Adipocyte (in vitro differentiated cells): ENCODE measurements around the gene ZNF83.
"Not testable (repeated sequence)": the region's sequence is repeated elsewhere in the genome, so short reads cannot be mapped to it uniquely, and the experiment has no call there.

Source experiments
- DNase-seq: peaks from one replicate; pipeline ENCODE4 v3.0.0-alpha.2; 2015; ENCODE audit warnings: low read depth
- H3K27me3 ChIP-seq: replicated peaks from 2 replicates; pipeline ENCODE4 v1.7.0; 2013; ENCODE audit warnings: mild to moderate bottlenecking, low read length, moderate library complexity; ENCODE audit not compliant: control insufficient read depth, insufficient read depth
- H3K36me3 ChIP-seq: 2 replicates; pipeline ENCODE4 v1.7.0; 2013; ENCODE audit warnings: low read length, mild to moderate bottlenecking, moderate library complexity; ENCODE audit not compliant: control insufficient read depth, insufficient read depth, severe bottlenecking
- H3K4me1 ChIP-seq: 2 replicates; pipeline ENCODE4 v1.7.0; 2013; ENCODE audit warnings: mild to moderate bottlenecking, low read length, moderate library complexity; ENCODE audit not compliant: control insufficient read depth, insufficient read depth
- H3K4me3 ChIP-seq: 2 replicates; pipeline ENCODE4 v1.7.0; 2013; ENCODE audit warnings: mild to moderate bottlenecking, low read length, moderate library complexity
- H3K9ac ChIP-seq: 2 replicates; pipeline ENCODE4 v1.7.0; 2013; ENCODE audit warnings: mild to moderate bottlenecking, low read length, moderate library complexity
- H3K9me3 ChIP-seq: 2 replicates; pipeline ENCODE4 v1.7.0; 2013; ENCODE audit warnings: mild to moderate bottlenecking, low read length, moderate library complexity; ENCODE audit not compliant: control insufficient read depth

ZNF83 gene

DNA sequence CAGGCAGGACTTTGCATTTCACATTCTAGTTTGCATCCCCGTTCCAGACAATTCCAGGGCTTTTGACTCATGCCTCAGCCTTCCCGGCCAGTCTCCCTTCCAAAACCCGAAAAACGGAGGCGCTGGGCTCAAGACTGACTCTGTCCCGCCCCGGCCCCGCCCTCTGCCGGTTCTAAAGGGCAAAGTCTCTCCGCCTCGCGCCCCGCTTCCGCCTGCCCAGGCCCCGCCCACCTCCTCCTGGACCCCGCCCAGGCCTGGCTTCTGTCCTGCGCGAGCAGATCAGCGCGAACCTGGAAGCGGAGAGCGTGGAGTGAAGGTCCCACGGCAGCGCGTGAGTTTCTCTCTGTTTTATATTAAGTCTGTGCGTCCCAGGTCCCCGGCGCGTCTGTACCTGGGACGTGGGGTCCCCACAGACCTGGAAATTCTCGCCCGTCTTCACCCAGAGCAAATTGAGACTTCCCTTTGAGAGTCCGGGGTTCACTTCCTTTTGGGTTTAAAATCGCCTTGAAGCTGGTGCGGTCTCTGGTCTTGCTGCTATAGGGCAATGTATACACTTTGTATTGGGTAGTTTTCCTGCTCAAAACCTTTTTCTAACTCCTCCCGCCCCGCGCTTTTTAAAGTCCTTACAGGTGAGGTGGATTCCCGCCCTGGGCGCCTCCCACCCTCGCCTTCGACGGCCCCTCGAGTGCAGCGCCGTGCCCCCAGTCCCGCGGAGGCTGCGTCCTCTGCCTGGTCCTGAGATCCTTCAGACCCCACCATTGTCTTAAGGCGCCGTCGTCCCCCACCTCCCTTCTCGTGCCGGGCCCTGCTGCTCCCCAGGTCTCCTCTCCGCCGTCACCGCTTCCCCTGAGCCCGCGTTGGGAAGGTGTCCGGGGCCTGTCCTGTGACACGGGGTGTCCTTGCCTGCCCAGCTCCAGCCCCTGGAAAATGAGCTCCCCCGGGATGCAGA lies 36.9 kb downstream of the ZNF83 start:
- Histone ChIP-seq H3K4me3 (peak overlapping the region; percentile 85), H3K27me3 (no peaks in the 10 kb centered on the region), H3K4me1 (peaks cover 10% of the 10 kb centered on the region), H3K36me3 (peaks cover 4% of the 10 kb centered on the region), H3K9ac (peak overlapping the region; percentile 74), H3K9me3 (peaks cover 9% of the 10 kb centered on the region)
- peak; percentile 98 for DNase-seq

- peaks cover 10% of the 10 kb centered on the region for H3K4me1 ChIP-seq
- peaks cover 11% of the 10 kb centered on the region for H3K36me3 ChIP-seq
- no peaks in the 10 kb centered on the region for H3K27me3 ChIP-seq
- H3K9ac ChIP-seq: peak overlapping the region; percentile 71
- DNase-seq: no peak
- H3K4me3 ChIP-seq: peak overlapping the region; percentile 85
- H3K9me3 ChIP-seq: peaks cover 16% of the 10 kb centered on the region
These were observed 37.5 kb downstream of the ZNF83 start for GRCh38 chr19:52600639-52601024.

- Histone ChIP-seq H3K9ac (no peak overlapping the region), H3K9me3 (peaks cover 17% of the 10 kb centered on the region), H3K4me1 (peaks cover 10% of the 10 kb centered on the region), H3K4me3 (no peak overlapping the region), H3K27me3 (no peaks in the 10 kb centered on the region), H3K36me3 (peaks cover 14% of the 10 kb centered on the region)
- no peak for DNase-seq
These were observed 38.9 kb downstream of the ZNF83 start for GRCh38 chr19:52599241-52599640.

GRCh38 chr19:52593441-52593840 lies 44.7 kb downstream of the ZNF83 start:
- H3K9ac ChIP-seq, H3K4me3 ChIP-seq, H3K27me3 ChIP-seq, DNase-seq, H3K4me1 ChIP-seq: not testable (repeated sequence)
- Histone ChIP-seq H3K36me3 (peaks cover 20% of the 10 kb centered on the region), H3K9me3 (peaks cover 17% of the 10 kb centered on the region)

DNA sequence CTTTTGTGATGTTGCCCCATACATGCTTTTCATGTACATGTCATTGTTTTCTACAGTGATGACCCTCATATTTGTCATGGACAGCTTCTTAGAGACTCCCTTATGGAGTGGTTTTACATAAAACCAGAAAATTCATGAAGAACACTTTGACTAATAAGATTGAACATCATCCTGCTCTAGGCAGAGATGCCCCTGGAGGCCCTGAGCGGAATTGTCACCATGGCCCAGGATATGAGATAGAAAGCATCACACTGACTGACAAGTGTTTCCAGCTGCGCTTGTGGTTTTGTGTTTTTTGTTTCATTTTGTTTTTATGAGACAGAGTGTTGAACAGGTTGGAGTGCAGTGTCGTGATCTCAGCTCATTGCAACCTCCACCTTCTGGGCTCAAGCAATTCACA lies 45.9 kb downstream of the ZNF83 start:
- no peak for DNase-seq
- H3K9me3 ChIP-seq: peaks cover 17% of the 10 kb centered on the region

GRCh38 chr19:52590728-52591127 lies 47.4 kb downstream of the ZNF83 start:
- no peaks in the 10 kb centered on the region for H3K27me3 ChIP-seq
- DNase-seq: no peak
- H3K9me3 ChIP-seq: peaks cover 2% of the 10 kb centered on the region
- no peak overlapping the region for H3K4me3 ChIP-seq
- H3K9ac ChIP-seq: no peak overlapping the region
- peaks cover 10% of the 10 kb centered on the region for H3K36me3 ChIP-seq
- no peaks in the 10 kb centered on the region for H3K4me1 ChIP-seq

More for the DNA sequence above, 45.9 kb downstream of the ZNF83 start:
- Histone ChIP-seq H3K4me3 (no peak overlapping the region), H3K27me3 (no peaks in the 10 kb centered on the region), H3K9ac (no peak overlapping the region), H3K4me1 (no peaks in the 10 kb centered on the region), H3K36me3 (peaks cover 20% of the 10 kb centered on the region)

- peaks cover 18% of the 10 kb centered on the region for H3K9me3 ChIP-seq
- H3K9ac ChIP-seq: no peak overlapping the region
- no peaks in the 10 kb centered on the region for H3K27me3 ChIP-seq
- H3K4me3 ChIP-seq: no peak overlapping the region
- H3K36me3 ChIP-seq: peaks cover 35% of the 10 kb centered on the region
- no peaks in the 10 kb centered on the region for H3K4me1 ChIP-seq
- DNase-seq: no peak
These were observed 52.6 kb downstream of the ZNF83 start for GRCh38 chr19:52585604-52586003.

DNA sequence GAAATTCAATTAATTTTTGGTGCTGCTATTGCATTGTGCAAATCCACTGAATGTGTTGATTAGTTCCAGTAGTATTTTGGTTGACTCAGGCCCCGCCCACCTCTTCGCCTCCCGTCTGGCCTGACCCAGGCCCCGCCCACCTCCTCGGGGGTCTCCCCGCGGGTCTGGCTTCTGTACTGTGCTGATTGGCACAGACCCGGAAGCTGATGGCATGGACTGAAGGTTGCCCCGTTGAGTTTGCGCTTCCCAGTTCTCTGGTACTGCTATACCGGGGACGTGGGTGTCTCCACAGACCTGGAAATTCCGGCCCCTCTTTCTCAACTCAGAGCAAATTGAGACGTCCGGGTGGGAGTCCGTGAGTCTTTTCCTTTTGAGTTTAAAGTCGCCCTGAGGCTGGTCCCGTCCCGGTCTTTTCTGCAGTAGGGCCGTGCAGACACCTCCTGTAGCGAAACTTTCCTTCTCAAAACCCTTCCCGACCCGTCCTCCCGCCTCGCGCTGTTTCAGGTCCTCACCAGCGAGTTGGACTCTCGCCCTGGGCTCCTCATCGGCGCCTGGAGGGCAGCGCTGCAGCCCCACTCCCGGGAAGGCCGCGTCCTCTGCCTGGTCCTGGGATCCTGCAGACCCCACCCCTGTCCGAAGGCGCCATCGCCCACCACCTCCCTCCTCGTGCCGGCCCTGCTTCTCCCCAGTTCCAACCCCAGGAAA lies 53.3 kb downstream of the ZNF83 start:
- Histone ChIP-seq H3K9me3 (peaks cover 18% of the 10 kb centered on the region), H3K4me1 (no peaks in the 10 kb centered on the region), H3K27me3 (no peaks in the 10 kb centered on the region), H3K9ac (peak overlapping the region; percentile 29), H3K36me3 (peaks cover 40% of the 10 kb centered on the region), H3K4me3 (peak overlapping the region; percentile 73)
- DNase-seq: no peak

GRCh38 chr19:52570000-52570861 lies 67.9 kb downstream of the ZNF83 start, which contains the start of gene ZNF701:
TSS of gene ZNF701 (plus strand) at chr19:52570287. CDS start at chr19:52574148, 3,861 bp downstream.
- Histone ChIP-seq H3K4me3 (peak within 1 kb of the TSS; percentile 95), H3K27me3 (no peaks in the 10 kb centered on the region), H3K9ac (peak within 1 kb of the TSS; percentile 94), H3K36me3 (peaks cover 25% of the 10 kb centered on the region), H3K4me1 (peaks cover 10% of the 10 kb centered on the region), H3K9me3 (peaks cover 10% of the 10 kb centered on the region)
- peak; percentile 93 for DNase-seq

GRCh38 chr19:52569638-52569999 lies 68.5 kb downstream of the ZNF83 start:
- peak; percentile 24 for DNase-seq
- Histone ChIP-seq H3K4me1 (peaks cover 10% of the 10 kb centered on the region), H3K9ac (peak overlapping the region; percentile 80), H3K4me3 (peak overlapping the region; percentile 95), H3K9me3 (peaks cover 15% of the 10 kb centered on the region), H3K36me3 (peaks cover 20% of the 10 kb centered on the region)
- H3K27me3 ChIP-seq: not testable (repeated sequence)
